ENCODE data around the gene HMGXB4.
A peak's percentile ranks its signal among the peaks of the same experiment; 100 is the strongest.
"Not testable (repeated sequence)": the region's sequence is repeated elsewhere in the genome, so short reads cannot be mapped to it uniquely, and the experiment has no call there.

Gene HMGXB4, protein sequence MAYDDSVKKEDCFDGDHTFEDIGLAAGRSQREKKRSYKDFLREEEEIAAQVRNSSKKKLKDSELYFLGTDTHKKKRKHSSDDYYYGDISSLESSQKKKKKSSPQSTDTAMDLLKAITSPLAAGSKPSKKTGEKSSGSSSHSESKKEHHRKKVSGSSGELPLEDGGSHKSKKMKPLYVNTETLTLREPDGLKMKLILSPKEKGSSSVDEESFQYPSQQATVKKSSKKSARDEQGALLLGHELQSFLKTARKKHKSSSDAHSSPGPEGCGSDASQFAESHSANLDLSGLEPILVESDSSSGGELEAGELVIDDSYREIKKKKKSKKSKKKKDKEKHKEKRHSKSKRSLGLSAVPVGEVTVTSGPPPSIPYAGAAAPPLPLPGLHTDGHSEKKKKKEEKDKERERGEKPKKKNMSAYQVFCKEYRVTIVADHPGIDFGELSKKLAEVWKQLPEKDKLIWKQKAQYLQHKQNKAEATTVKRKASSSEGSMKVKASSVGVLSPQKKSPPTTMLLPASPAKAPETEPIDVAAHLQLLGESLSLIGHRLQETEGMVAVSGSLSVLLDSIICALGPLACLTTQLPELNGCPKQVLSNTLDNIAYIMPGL

DNA sequence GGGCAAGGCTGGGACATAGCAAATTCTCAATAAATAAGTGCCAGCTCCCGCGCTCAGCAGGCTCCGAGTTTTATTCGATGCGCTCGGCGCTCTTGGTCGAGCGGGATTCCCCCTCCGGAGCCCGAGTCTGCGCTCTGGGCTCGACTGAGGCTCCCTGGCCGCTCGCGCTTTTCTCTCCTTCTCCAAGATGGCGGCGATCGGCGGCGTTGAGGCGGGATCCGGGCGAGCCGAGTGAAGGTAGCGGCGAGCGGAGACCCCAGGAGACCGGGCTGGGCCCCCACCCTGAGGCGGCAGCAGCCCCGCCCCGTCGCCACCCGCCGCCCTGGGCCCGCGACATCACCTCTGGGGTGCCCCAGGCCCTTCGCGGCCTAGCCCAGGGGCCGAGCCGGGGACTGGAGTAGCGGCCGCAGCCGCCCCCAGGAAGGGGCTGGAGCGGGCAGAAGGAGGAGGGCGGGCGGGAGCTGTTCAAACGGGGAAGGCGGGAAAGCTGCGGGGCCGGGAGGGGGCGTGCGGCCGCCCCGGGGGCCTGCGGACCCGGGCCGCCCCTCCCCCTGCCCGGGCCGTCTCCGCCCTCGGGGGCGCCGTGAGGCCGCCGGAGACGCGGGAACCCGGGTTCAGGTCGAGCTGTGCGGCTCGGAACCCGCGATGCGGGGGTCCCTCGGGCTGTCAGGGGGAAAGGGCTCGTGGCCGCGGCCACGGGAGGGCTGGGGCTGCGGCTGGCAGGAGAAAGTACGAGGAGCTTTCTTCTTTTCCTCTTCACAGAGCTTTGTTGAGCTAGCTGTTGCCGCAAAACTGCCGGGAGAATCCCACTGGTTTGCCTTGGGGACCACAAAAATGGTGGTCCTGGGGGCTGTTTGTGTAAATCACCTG, at the start of gene HMGXB4:
Gene HMGXB4, plus strand, starts transcription at position 173 of the 870 bp plus-strand sequence. CDS start 4,898 bp downstream, outside the sequence.
- peak; percentile 66 to 79 (median 70) for DNase-seq

GRCh38 chr22:35208003-35208402, 49.3 kb upstream of the HMGXB4 start:
- DNase-seq = no peak

- DNase-seq = no peak
Measured at GRCh38 chr22:35209203-35209602, 48.1 kb upstream of the HMGXB4 start.

GRCh38 chr22:35212009-35212408, 45.3 kb upstream of the HMGXB4 start:
- no peak for DNase-seq

- no peak for DNase-seq
Measured at GRCh38 chr22:35212996-35213395, 44.3 kb upstream of the HMGXB4 start.

- no peak for DNase-seq
Measured at GRCh38 chr22:35214968-35215367, 42.3 kb upstream of the HMGXB4 start.

- DNase-seq = no peak
Measured at GRCh38 chr22:35215993-35216392, 41.3 kb upstream of the HMGXB4 start.

DNA sequence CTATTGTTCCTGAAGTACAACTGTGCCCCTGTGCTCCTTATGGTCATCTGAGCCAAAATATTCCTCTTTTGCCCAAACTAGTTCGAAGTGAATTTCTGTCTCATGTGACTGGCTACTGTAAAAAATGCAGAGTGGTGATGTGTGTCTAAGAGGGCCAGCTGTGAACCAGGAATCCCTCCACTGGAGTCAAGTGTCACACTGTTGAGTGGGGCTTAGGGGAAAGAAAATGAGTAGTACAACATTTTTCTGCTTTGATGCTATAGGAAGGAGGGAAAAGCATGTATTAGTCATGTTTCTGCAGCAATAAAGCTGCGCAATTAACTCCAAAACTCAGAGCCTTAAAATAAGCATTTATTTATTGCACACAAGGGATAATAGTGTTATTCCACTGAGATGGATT, 39.8 kb upstream of the HMGXB4 start:
- no peak for DNase-seq

- DNase-seq = no peak
Measured at GRCh38 chr22:35218079-35218478, 39.2 kb upstream of the HMGXB4 start.

DNA sequence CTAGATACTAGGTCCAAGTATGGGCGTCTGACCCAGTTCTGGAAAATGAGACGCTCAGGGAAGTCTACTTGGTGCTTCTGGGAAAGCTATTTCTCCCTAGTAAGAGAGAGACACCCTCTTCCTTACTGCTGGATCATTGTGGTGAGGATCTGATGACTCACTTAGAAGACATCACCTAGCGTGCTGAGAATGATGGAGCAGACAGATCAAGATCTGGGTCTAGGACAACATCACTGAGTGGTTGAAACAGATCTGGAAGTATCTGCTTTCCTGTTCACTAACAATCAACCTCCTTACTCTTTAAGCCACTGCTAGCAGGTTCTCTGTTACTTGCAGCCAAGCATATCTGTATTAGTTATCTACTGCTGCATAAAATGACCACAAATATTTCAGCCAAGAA, 38.3 kb upstream of the HMGXB4 start:
- no peak for DNase-seq

DNA sequence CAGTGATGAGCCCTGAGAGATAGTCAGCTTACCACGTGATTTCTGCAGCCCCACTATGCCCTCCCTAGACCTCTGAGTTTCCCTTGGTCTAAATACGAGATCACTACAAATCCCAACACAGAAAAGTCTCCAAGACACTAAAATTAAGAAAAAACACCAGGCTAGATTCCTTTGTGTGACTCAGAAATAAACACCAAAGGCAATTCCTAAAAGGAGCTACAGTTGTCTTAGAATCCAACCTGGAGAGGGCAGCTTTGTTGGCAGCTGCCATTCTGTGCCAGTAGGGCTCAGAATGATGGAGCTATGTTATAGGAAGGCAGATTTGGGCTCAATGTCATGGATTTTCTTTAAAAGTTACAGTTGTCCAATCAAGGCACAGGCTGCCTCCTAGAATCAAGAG, 37.1 kb upstream of the HMGXB4 start:
- no peak for DNase-seq

GRCh38 chr22:35225010-35225409, 32.3 kb upstream of the HMGXB4 start:
- no peak for DNase-seq

- DNase-seq = no peak
Measured at GRCh38 chr22:35226958-35227647, 30.2 kb upstream of the HMGXB4 start.

DNA sequence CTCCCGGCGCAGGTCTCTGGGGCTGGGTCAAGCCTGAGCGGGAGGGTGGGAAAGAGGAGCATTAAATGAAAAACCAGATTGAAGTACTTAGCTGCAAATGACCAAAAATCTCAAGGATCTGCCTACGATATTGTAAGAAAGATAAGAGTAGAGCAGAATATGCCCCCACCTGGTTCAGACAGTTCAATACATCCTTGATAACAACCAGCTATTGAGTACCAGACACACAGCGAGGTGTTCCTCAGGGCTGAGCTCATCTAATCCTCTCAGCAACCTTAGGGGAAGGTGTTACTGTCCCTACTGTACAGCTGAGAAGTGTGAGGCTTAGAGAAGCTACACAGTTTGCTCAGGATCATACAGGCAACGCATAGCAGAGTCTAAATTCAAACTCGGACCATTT, 27.4 kb upstream of the HMGXB4 start:
- no peak for DNase-seq

DNA sequence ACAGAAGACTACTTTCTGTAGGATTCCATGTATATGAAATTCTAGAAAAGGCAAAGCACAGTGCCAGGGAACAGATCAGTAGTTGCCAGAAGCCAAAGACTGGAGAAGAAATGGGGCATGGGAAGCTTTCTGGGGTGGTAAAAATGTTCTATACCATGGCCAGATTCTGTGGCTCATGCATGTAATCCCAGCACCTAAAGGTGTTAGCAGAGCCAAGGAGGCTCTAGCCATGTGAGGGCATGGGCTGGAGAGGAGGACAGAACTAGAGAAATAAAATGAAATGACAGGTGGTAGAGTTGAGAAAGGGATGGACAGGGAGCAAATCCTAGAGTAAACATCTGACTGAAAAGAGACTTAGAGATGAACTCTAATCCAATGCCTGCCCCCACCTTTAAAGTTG, 26.9 kb upstream of the HMGXB4 start:
- DNase-seq = no peak

- no peak for DNase-seq
Measured at GRCh38 chr22:35230839-35231584, 26.3 kb upstream of the HMGXB4 start.

DNA sequence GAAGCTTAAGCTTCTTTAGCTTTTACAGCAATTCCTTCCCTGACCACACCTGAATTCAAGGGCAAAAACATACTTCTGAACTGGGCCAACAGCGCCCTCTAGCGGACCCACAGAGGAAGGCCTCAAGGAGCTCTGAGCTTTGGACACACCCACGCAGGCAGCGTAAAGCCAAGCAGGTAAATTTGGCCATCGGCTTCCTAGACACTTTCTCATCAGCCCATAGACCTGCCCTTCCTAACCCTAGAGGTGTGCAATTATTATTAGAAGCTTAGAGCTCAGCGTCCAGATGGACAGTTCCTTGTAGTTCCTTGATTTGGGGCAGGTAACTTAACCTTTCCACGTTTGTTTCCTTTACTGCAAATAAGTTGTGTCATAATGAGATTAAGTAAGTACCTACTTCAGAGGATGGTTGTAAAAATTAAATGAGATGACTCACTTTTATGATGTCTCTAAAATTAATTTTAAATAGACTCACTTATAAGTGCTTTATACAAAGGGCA, 25.7 kb upstream of the HMGXB4 start:
- DNase-seq = peak; percentile 29 to 51 (median 44)

- DNase-seq = not testable (repeated sequence)
Measured at GRCh38 chr22:35238749-35239148, 18.5 kb upstream of the HMGXB4 start.

- not testable (repeated sequence) for DNase-seq
Measured at GRCh38 chr22:35244507-35244906, 12.8 kb upstream of the HMGXB4 start.

GRCh38 chr22:35250156-35250555, 7.1 kb upstream of the HMGXB4 start:
- DNase-seq = no peak

- DNase-seq = no peak
Measured at GRCh38 chr22:35253946-35254345, 3.3 kb upstream of the HMGXB4 start.

GRCh38 chr22:35257002-35257320, 332 bp upstream of the HMGXB4 start:
- DNase-seq = no peak
